ENCODE data around the gene CAGE1.

CAGE1 gene

DNA sequence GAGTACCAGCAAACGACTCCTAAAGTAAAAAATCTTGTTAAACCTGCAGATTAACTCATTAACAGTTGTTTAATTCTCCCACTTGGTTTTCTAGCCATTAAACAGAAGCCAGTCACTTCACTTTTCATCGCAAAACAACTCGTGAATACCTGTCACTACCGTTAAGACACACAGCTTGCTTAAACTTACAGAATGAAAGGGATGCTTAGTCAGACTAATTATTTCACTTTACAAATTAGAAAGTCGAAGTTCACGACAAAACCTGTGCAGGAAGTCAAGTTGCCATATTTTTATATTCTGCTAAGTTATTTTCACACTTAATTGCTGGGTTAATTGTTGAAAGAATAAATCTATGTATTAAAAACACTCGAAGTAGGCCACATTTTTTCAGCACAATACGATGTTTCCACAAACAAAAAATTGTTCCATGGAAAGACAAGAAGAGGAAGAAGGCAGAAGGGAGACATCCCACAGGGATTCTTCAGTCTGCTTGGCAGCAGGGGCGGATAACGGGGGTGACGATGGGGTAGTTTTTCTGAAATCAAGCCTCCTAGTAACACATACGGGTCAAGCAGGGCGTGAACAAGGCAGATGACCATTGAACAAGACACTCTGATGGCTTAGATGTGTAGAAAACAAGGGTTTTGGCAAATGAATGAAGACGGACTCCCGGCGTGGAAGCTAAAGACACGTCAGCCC lies 77.5 kb downstream of the CAGE1 start:
- peak; percentile 18 for DNase-seq (ENCODE audit: low spot score)

DNA sequence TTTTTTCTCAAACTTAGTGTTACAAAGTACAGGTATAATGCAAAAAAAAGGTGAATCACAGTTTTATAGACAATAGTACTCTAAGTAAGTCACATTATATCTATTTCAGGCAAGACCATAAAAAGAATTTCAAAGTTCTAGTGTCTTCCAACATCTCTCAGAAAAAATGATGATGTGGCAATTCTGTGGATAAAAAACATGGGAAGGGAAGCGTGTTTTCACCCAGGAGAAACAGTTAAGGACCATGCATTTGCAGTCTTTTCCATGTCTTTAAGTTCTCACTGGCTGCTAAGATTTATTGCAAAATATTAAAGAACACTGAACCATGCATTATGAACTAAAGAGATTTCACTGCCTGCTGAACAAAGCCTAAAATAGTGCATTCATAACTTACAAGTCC lies 78.4 kb downstream of the CAGE1 start:
- no peak for DNase-seq (ENCODE audit: low spot score)

DNA sequence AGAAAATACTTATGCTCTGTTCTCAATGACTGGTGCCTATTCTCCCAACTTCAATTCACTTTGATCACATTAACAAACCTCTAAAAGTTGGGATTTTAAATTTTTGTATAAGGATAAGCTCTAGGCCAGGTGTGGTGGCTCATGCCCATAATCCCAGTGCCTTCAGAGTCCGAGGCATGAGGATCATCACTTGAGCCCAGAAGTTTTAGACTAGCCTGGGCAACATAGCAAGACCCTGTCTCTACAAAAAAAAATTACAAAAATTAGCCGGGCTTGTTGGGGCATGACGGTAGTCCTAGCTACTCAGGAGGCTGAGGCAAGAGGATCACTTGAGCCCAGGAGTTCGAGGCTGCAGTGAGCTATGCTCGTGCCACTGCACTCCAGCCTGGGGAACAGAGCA lies 80.5 kb downstream of the CAGE1 start:
- no peak for DNase-seq (ENCODE audit: low spot score)

DNA sequence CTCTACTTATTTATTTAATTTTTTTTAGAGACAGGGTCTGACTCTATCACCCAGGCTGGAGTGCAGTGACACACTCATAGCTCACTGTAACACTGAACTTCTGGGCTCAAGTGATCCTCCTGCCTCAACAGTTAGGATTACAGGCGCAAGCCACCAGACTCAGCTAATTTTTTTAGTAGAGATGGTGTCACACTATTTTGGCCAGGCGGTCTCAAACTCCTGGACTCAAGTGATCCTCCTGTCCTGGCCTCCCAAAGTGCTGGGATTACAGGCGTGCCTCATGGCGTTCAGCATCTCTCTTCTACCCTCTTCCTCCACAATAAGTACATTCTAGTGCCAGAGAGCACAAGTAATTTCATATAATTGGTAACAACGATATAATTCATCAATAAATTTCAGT lies 82.0 kb downstream of the CAGE1 start:
- DNase-seq (ENCODE audit: low spot score): no peak

DNA sequence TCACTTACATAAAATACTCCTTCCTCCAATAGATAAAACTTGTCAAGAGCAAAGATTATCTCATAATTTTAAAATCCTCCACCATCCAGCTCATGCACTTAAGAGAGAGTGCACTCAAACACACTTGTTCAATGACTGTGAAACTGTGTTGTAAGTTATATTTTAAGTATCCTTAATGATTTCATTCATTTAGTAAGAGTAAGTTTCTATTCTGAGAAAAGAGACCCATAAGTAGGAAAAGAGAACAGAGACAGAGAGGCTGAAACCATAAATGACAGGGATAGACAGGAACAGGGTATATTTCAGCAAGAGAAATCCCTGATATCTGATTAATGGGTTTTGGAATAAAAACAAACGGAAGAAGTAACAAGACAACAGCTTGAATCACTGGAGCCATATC lies 84.7 kb downstream of the CAGE1 start:
- DNase-seq (ENCODE audit: low spot score): no peak

DNA sequence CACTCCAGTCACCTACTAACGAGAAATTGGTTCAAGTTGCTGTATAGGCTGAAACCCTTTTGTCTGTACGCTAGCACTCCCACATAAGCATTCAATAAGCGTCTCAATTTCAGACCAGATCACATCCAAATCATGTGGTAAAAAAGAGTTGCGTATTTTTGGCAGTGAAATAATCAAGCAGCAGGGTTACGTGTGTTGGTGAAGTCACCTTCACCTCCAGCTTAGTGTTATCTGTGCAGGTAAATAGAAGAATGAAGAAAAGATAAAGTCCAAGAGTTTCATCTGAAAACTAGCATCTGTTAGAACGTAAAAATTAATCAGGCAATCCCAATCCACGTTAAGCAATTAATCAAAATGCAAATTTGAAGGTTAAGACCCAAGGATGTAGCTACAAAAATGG lies 87.8 kb downstream of the CAGE1 start:
- DNase-seq (ENCODE audit: low spot score): no peak

DNA sequence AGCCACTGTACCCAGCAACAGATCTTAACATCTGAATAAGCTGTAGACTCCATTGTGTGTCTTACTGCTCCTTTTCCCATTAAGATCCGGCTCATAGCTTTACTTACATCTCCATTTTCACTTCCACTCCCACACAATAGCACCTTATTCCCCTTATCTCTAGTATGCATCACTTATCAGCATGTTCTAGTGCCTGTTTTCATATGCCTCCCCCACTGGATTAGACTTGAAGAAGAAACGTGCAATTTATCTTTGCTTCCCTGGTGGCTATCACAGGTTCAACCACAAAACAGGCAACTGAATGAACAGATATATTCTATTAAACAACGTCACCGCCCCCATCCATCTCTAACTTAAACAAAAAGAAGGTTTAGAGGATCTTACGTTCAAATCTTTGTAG lies 88.6 kb downstream of the CAGE1 start:
- no peak for DNase-seq (ENCODE audit: low spot score)

DNA sequence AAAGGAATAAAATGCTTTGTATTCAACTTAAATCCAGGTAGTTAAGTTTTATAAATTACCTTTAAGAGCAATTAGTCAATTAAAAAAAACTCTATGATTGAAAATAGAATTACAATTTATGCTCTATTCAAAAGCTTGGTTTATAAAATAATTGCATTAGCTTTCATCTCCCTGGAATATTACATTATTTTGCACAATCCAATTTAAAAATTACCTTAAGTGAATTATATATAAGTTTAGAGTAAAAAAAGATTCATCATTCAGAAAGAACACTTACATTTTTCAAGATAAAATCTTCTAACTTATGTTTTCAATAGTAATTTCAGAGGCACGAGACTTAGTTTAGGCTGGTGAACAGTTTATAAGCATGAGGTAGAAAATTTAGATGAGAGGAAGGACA lies 91.4 kb downstream of the CAGE1 start:
- DNase-seq (ENCODE audit: low spot score): no peak

DNA sequence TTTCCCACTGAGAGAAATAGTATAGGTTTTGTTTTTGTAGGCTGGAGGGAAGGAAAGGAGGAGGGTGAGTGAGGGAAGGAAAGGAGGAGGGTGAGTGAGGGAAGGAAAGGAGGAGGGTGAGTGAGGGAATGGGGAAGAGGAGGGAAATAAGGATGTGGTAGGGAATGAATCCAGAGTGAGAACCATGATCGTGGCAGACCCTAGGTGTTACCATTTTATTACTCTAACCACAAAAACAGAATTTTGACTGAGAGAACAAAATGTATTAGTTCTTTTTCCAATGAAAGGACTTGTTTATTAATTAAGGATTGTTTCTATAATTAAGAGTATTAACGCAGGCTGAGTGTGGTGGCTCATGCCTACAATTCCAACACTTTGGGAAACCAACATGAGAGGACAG lies 92.9 kb downstream of the CAGE1 start:
- no peak for DNase-seq (ENCODE audit: low spot score)

DNA sequence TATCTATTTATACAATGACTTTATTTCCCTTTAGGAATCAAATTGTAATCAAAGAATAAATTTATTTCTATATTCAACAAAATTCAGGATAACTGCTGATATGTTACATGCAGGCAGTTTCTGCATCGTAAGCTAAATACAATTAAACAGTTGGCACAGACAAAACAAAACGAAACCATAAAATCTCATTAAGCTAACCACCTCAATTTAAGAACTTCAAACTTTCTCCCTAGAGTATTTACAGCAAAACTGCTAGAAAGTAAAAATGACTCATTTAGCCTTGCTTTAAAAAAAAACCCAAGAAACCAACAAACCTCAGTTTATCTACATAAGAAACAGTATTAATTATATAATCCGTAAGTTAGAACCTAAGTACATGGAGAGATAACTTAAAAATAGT lies 93.6 kb downstream of the CAGE1 start:
- no peak for DNase-seq (ENCODE audit: low spot score)

DNA sequence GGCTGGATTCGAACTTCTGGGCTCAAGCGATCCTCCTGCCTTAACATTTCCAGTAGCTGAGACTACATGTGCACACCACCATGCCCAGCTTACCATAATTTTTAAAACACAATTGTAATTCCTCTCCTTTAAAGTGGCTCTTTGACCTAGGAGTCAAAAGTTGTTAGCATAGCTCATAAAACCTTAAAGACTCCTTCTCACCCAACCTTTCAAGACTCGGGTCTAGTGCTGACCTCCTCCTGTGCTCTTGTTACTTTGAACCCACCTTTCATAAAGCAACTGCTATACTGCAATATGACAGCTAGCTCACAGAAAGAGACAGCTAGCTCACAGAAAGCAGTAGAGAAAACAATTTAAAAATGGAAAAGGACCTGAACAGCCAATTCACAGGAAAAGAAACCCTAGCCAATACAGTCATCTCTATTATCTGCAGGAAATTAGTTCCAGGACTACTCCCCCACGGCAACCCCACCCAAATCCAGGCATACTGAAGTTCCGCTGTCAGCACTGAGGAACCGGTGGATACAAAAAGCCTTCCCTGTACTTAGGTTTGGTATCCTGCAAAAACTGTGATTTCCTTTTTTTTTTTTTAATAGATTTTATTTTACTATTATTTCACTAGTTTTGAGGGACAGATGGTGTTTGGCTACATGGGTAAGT lies 96.8 kb downstream of the CAGE1 start:
- DNase-seq (ENCODE audit: low spot score): no peak

DNA sequence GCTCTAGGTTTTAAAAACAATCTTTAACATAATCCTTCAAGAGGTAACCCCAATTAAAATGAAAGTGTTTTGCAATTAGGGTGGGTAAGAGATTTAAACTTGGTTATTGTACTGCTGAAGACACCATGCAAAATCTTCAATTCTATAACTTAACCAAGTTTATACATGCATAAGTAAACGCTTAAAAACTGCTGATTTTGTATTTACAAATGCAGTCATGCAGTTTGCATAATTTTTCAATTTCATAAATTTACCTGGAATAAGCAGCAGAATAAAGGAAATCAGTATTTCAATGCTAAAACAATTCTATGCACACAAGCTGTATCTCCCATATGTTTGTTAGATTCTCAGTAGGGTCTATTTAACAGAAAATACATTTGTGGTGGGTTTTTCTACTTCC lies 99.5 kb downstream of the CAGE1 start:
- no peak for DNase-seq (ENCODE audit: low spot score)

DNA sequence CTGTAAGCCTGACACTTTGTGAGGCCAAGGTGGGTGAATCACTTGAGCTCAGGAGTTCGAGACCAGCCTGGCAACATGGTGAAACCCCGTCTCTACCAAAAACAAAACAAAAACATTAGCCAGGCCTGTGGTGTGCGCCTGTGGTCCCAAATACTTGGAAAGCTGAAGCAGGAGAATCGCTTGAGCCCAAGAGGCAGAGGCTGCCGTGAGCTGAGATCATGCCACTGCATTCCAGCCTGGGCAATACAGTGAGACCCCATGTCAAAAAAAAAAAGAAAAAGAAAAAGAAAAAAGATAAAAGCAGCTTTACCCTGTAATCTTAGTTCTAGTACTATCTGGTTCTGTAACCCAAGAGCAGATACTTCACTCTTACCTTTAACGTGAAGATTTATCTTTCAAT lies 104.1 kb downstream of the CAGE1 start:
- no peak for DNase-seq (ENCODE audit: low spot score)

DNA sequence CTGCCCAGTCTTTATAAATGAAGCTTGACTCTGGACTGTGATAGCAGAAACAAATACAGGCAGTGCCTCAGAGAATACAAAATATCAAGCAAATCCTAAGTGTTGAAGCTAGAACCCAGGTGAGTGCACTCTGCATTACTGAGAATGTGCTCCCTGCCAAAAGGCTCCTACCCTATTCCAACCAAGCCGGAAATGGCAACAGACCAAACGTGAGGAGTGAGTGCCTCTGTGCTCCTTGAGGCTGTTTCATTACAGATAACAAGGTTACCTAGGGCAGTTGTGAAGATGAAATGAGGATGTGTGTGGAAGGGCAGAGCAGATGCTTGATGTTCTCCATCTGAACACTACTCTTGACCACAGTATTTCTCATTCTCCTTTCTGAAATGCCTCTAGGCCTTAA lies 105.9 kb downstream of the CAGE1 start:
- no peak for DNase-seq (ENCODE audit: low spot score)

DNA sequence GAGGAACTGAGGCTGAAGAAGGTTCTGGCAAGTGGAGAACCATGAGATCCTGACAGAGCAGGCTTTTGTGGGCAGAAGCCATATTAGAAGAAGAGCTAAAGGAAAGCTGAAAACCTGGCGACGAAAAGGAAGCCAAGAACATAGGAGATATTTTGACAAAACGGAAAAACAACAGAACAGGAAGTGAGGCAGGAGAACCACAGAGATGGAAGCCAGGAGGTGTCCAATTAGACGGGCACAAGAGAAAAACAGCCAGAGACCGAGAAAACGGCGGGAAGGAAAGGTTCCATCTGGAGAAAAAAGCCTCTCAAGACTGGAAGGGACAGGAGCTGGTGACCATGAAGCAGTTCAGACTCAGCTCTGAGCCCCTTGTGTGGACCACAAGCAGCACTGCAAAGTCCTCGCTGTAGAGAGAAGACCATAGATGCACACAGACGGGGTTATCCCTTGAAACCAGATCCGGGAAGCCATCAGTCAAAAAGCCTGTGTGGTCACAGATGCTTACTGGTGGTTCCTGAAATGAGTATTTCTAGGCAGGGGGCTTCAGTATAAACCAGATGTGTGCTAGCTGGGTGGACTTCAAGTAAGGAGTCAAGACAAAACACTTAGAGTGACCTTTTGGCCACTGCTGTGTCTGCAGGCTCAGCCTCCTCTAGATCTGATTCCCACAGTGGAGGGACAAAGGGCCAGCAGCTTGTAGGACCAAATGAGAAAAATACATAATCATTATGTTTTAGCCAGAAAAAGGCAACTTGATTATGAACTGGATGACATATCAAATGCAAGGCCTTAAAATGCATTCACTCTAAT lies 107.2 kb downstream of the CAGE1 start:
- no peak for DNase-seq (ENCODE audit: low spot score)

Measured in SW480 (cell line).